AG08395 (cell line): ENCODE measurements around the gene KRTAP10-2.

ENCODE experiments used
- DNase-seq: peaks from one replicate; pipeline ENCODE4 v3.0.0; 2012; ENCODE audit warnings: mixed read lengths, low spot score

KRTAP10-2 gene

DNA sequence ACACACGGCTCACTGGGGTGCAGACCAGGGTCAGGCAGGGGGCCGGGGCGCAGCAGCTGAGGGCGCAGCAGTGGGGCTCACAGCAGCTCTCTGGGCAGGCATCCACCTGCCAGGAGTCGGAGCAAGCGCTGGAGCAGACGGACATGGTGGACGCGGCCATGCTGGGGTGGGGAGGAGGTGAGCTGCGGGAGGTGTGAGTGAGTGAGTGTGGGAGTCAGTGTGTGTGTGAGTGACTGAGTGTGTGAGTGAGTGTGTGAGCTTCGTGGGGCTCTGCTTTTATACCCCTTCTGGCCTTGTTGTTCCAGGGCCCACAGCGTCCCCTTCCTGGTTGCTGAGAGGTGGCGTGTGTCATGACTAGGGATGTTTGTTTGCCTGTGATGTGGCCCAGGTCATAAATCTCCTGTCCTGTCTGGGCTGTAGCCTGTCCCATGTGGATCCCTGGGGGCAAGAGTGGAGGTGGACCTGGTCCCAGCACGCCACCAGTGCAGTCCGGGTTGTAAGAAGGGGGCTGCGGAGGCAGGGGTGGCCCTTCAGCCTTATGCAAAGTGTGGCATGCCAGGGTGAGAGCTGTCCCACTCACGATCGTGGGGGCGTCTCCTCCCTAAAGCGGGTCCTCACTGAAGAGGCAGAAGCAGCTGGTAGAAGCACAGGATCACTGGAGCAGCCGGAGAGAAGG lies 11.2 kb downstream of the KRTAP10-2 start, which contains the start of gene KRTAP10-1:
Gene KRTAP10-1, minus strand, starts transcription at position 205 of the 676 bp plus-strand sequence. Its CDS starts 45 bp downstream, at position 160.
- DNase-seq = no peak

- no peak for DNase-seq
Measured at GRCh38 chr21:44539046-44539445, 12.3 kb downstream of the KRTAP10-2 start.

- DNase-seq = no peak
Measured at GRCh38 chr21:44537930-44538911, 13.1 kb downstream of the KRTAP10-2 start.

DNA sequence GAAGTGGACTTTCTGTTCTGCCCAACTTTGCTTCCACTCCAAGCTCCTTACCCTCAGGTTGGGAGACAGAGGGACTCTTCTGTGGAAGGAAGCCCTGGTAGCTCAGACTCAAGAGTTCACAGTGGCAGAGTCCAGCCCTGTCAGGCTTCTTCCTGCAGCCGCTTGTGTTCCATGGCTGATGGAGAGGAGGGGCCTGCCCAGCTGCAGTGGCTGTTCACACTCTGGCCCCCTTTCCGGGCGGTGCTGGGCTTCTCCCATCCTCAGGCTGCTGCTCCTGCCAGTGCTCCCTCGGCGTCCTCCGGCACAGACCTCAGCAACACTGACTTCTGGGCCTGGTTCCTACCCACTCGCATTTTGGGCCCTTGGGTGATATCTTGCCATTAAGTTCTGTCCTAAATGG lies 15.3 kb downstream of the KRTAP10-2 start:
- DNase-seq = no peak

- DNase-seq = no peak
Measured at GRCh38 chr21:44534688-44535087, 16.6 kb downstream of the KRTAP10-2 start.

DNA sequence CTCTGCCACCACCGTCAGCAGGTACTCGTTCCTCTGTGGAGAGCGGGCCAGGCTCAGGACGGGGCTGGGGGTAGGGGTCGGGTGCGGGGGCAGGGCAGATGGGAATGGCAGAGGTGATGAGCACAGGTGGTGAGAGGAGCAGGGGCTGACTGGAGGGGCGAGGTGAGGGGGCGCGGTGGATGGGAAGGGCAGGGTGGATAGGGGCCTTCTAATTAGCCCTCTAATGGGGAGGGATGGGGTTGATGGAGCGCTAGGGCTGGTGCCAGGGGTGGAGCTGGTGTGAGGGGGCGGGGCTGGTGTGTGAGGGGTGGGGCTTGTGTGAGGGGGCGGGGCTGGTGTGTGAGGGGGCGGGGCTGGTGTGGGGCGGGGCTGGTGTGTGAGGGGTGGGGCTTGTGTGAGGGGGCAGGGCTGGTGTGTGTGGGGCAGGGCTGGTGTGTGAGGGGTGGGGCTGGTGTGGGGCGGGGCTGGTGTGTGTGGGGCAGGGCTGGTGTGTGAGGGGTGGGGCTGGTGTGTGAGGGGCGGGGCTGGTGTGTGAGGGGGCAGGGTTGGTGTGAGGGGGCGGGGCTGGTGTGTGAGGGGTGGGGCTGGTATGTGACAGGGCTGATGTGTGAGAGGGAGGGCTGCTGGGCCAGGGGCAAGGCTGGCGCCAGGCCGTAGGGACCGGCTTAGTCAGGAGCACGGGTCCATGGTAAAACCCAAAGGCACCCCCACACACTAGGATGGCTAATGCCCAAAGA lies 17.2 kb downstream of the KRTAP10-2 start:
- DNase-seq = no peak

DNA sequence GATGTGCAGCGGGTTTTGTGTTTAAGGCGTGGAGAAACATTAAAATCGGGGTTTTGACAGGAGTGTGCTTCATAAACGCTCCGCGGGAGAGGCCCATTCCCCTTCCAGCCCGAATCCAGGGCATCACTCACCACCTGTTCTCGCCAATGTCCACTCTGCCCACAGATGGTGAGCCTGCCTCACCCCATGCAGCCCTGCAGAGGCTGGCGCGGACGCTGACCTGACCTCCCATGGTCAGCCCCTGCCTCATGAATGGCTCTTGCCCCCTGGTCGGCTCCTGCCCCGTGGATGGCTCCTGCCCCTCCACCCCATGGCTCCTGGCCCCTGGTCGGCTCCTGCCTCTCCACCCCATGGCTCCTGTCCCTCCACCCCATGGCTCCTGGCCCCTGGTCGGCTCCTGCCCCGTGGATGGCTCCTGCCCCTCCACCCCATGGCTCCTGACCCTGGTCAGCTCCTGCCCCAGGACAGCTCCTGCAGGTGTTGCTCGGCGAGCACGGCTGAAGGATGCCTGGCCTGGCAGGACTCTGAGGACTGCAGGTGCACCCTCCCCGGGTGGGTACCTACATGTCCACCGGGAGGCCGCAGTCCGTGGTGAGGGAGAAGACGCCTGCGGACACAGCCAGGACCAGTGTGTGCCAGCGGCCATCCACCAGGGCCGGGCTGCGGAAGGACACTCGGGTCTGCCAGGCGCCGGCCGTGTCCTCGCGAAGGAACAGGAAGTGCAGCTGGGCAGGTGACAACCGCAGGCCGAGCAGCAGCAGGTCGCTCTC lies 18.0 kb downstream of the KRTAP10-2 start:
- no peak for DNase-seq

- no peak for DNase-seq
Measured at GRCh38 chr21:44532712-44533111, 18.6 kb downstream of the KRTAP10-2 start.

DNA sequence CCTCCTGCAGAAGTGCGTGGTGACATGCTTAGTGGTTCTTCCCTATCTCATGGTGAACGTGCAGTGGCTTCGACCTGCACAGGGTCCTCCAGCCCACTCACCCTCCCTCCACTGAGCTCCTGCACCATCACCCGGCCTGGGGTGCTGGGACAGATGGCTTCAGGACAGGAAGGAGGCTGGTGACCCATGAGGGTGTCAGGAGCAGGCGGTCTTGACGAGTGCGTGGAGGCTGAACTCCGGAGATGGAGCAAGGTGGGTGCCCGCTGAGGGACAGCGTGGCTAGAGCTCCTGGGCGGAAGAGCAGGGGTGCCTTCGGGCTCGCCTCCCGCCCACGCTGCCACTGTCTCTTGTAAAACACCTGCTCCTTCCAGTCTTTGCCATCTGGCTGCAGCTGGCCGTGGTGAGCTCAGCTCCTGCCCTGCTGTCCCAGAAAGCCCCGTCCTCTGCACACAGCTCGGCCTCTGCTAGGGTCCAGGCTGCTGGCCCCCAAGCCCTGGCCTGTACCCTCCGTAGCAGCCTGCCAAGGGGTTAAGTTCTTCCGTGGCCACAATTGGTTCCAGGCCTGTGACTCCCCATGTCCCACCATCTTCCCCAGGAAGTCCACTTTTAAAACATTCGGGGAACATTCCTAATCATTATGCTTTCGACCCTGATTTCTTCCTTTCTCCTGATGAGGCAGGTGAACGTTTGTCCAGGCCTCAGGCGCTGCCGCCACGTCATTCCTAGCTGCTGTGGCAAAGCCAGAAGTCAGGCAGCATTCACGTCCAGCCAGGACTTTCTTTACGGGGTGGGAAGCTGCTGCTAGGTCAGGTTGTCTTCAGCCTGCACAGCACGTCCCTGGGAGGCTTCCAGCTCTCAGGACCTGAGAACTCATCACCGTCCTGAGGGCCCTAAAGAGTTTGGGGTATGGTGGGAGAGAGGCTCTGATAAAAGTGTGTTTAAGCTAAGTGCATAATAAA lies 19.4 kb downstream of the KRTAP10-2 start:
- no peak for DNase-seq

DNA sequence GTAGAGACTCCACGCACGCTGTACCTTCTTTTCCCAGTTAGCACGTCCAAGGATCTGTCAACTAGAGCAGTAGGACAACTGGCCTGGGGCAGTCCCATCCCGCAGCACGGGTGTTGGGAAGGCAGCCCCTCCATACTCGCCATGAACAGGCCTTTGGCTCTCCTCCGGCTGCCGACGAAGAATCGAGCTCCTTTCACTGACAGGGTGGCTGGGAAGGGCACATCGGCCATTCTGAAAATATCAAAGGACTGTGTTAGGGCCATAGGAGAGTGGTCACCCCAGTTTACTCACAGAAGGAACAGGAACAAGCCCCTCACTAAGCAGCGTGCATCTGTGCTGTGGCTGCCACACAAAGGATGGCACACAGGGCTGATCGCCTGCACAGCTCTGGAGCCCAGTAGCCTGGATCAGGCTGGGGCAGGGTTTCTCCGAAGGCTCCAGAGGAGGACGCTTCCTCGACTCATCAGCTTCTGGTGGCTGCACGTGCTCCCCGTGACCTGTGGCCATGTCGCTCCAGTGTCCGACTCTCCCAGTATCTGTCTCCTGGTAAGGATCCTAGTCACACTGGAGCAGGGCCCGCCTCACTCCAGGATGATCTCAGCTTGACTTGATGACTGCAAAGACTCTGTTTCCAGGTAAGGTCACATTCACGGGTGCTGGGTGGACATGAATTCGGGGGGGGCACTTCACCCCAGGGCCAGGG lies 20.3 kb downstream of the KRTAP10-2 start:
- no peak for DNase-seq

GRCh38 chr21:44530221-44530902 lies 20.9 kb downstream of the KRTAP10-2 start:
- no peak for DNase-seq

- no peak for DNase-seq
Measured at GRCh38 chr21:44529503-44530125, 21.7 kb downstream of the KRTAP10-2 start.

DNA sequence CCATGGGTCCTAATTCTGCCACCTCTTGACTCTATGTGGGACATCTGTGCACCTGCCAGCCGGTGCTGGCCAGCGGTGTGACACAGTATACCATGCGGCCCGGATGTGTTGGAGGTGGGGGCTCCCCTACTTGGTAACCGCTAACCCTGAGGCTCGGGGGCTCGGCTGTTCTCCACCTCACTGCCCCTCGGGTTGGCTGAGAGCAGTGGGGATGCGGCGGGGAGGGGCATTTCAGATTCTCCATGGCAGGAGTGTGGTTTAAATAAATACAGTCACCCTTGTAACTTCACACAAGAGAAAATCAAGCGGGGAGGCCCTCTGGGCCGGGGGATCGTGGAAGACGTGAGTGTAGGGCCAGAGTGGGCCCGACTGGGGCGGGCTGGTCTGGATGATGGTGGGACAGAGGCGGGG lies 22.3 kb downstream of the KRTAP10-2 start:
- no peak for DNase-seq

- no peak for DNase-seq
Measured at GRCh38 chr21:44528634-44528995, 22.7 kb downstream of the KRTAP10-2 start.

GRCh38 chr21:44527983-44528633 lies 23.2 kb downstream of the KRTAP10-2 start:
- DNase-seq = no peak

GRCh38 chr21:44527156-44527982 lies 23.9 kb downstream of the KRTAP10-2 start:
- DNase-seq = no peak
